Activated naive CD8-positive, alpha-beta T cell treated with anti-CD3 and anti-CD28 coated beads, Interleukin-2, amount 50 U/mL, for 16 hours (primary cell): ENCODE data around the gene PROC.

Experiments used
- DNase-seq: peaks from one replicate; pipeline ENCODE4 v3.0.0-alpha.2; 2020; ENCODE audit warnings: low read depth, low spot score

Gene PROC

DNA sequence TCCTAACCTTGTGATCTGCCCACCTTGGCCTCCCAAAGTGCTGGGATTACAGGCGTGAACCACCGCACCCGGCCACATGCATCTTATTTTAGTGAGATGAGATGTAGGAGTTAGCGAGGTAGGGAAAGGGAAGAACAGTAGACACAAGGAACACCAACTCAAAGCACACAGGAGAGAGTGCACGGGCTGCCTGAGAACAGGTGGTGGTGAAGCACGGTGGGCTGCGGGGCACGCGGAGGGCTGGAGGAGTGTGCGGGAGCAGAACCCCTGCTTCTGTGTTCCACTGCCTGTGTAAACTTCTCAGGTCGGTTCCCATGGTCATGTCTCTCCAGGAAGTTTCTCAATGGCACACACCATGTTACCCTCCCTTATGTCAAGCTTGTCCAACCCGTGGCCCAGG, 38.7 kb downstream of the PROC start:
- no peak for DNase-seq

DNA sequence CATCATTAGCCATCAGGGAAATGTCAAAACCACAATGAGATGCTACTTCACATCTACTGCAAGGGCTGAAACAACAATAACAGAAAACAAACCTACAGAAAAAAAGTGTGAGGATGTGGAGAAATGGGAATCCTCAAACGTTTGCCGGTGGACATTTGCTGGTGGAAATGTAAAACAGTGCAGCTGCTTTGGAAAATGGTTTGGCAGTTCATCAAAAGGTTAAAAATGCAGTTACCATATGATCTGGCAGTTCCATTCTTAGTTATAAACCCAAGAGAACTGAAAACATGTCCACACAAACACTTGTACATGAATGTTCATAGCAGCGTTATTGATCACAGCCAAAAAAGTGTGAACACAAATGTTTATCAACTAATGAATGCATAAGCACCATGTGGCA, 44.2 kb downstream of the PROC start:
- no peak for DNase-seq

DNA sequence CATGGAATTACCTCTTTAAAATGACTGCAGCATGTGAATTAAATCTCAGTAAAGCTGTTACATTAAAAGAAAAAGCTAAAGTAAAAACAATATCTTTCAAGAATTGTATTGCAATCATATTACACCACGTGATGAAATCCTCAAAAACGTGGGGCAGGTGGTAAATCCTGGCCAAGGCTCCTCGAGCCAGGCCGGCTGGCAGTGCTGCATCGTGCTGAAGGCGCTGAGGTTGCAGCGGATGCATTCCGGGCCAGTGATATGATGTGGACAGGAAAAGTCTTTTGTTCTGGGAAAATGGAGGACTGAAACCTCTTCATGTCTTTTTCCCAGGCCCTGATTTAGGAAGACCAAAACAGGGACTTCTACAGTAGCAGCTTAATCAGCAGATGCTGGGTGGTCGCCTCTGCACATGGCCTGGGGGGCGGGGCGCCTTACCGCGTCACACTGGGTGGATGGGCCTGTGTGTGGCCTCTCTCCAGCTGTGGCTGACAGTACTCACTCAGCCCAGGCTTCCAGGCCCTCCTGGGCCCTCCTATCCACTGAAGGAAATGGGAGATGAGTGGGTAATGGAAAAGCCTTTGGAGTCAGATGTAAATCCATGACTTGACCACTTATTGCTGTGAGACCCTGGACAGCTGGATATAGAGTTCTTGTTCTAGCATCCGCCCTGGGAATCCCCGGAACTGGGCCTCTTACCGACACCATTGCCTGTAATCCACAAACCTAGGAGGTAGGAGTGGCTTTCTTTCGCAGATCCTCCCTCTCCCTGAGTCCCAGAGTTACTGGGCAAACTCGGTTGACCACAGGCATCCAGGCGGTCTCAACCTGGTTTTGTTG, 45.1 kb downstream of the PROC start:
- no peak for DNase-seq

DNA sequence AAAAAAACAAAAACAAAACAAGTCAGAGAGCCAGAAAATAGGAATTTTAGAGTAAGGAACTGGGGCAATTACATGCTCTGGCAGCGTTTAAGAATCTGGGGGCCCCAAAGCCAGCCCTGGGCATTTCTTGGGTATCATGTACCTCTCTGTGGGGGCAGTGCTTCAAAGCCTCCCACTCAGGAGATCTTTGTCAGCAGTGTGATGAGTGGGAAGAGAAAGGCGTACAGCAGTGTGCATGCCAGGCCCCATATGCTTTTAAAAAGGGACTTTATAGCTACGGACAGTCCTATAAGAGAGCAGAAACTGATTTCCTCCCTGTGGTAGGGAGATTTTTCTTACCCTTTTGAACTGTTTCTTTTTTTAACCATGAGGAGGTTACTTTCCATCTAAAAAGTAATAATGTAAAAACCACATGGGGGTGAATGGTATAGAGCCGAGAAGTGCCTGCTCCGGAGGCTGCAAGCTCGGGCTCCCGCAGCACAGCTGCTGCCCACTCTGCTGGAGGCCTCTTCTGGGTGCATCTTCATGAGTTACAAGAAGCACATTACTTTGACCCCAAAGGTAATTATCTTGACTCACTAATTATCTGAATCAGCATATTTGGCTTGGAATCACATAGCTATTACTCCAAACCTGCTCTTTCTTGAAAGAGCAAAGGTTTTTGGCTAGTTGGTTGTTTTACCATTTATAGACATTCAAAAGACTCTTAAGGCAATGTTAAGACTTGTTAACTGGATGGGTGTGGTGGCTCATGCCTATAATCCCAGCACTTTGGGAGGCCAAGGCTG, 46.4 kb downstream of the PROC start:
- DNase-seq: no peak

DNA sequence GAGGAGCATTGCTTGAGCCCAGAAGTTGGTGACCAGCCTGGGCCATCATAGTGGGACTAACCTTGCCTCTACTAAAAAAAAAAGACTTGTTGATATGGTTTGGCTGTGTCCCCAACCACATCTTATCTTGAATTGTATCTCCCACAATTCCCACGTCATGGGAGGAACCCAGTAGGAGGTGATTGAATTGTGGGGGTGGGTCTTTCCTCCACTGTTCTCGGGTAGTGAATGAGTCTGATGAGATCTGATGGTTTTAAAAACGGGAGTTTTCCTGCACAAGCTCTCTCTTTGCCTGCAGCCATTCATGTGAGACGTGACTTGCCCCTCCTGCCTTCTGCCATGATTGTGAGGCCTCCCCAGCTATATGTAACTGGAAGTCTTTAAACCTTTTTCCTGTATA, 47.0 kb downstream of the PROC start:
- no peak for DNase-seq

DNA sequence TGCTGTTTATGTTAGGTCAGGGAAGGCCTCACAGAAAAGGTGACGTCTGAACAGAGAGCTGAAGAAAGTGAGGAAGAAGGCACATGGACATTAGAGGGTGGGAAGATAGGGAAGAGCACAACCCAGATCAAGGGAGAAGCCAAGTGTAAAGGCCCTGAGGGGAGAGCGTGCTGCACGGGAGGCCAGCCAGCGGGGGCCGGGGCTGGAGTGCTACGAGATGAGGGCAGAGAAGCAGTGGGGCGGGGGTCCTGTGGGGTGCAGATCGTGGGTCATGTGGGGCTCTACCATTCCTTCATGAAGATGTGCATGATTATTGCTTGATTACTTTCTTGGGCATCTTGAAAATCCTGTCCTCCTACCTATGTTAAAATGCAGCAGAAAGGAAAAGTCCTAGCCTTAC, 50.8 kb downstream of the PROC start:
- no peak for DNase-seq

DNA sequence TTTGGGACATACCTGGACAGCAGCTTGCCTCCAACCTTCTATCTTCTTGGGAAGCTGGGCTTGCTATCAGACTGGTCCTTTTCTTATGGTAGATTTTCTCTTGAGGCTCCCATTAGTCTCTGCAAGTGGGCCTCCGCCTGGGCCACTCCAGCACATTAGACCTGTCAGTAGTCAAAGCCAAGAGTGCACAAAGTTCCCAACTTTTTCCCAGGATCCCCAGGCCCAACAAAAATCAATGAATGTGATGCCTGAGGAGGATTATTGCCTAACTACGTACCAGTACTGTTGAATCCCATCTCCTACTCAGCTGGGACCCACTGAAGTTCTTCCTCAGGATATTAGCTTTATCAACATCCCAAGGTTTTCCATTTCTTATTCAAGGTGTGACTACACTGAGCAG, 51.7 kb downstream of the PROC start:
- DNase-seq: no peak

DNA sequence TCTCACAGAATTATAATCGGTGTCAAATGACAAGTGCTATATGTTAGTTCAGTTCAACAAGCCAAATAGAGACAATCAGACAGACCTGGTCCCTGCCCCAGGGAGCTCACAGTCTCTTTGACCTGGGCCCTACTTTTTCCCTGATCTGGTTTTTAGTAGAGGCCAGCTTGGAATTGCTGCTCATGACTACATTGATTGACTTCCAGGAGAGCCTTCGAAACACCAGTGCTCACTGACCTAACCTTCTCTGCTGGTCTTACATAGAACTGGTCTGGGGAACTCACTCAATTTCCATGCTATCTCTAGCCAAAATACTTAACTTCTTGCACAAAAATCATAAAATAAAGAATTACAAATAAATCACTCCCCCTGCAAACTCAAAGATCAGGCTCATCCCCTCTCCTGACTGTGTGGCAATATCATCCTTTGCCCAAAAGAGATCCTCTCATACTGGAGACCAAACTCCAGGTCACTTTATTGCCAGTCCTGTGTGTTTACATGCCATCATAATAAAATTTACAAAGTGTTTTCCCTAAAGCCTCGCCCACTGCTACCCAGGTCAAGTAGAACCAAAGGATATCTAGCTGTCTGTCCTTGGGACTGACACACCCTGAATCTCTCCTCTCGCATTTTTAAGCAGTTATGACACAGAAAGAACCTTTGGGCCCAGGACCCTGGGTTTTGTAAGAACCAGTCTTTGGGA, 53.2 kb downstream of the PROC start:
- DNase-seq: no peak

DNA sequence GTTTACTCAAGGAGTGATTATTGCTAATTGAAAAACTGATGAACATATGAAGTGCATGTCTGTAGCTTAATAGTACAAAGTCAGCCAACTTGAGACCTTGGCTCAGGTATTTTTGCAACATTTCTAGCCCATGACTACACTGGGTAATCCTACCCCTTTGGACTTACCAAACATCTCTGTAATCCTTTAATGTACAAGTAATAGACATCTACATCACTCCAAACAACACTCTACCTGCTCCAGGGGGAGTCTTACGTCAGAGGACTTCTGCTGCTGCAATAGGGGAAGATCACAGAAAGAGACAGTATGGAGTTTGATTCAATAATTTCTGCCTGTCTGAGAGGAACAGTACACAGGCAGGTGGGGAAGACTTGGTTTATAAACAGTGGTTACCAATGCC, 54.0 kb downstream of the PROC start:
- no peak for DNase-seq

DNA sequence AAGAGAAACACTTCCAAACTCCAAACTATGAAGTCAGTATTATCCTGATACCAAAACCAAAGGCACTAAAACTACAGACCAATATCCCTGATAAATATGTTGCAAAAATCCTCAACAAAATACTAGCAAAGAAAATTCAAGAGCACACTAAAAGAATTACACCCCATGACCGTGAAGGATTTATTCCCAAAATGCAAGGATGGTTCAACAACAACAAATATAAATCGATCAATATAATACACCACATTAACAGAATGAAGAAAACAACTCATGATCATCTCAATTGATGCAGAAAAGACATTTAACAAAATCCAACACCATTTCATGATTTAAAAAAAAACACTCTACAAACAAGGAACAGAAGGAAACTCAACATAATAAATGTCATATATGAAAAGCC, 57.6 kb downstream of the PROC start:
- no peak for DNase-seq
